NCI-H1694 (cell line): ENCODE measurements around the gene COL8A1.

Source experiments
- DNase-seq: peaks from one replicate; lab custom pipeline; 2025; lab: John Stamatoyannopoulos, UW

COL8A1 gene

GRCh38 chr3:99639579-99639978 is 1.2 kb downstream of the COL8A1 start:
- DNase-seq: no peak

- DNase-seq: no peak
Observed at GRCh38 chr3:99640214-99640851, 1.9 kb downstream of the COL8A1 start.

DNA sequence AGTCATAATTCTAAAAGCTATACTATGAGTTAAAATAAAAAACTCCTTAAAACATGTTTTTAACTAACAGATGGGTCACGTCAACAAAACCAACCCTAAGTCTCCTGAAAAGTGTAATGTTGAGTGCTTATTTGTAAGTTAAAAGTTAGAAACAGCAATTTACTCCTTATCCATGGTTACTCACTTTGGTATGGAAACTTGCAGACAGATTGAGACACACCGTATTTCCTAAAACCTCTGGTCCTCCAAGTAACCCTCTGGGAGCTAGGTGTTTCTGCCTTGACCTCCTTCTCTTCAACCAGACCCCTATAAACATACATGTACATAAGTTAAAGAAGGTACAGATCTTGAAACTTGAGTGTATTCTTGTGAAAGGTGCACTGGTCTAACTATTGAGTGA is 3.1 kb downstream of the COL8A1 start:
- no peak for DNase-seq

DNA sequence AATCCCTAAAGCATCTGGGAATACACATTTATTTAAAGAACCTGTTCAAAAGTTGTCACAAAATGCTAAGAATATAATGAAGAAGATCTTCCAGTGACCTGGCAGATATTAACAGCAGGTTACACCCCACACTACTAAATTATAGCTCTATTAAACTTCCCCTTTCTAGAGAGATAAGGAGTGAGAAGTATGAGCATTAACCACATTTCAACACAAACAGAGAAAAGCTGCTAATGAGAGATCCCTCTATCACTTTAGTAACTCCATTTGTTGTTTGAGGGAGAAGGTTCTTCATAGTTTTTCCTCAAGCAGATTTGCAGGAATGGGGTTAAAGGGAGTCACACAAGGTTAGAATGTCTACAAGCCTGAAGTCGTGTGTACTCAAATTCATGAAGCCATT is 3.6 kb downstream of the COL8A1 start:
- DNase-seq: no peak

- DNase-seq: no peak
Observed at GRCh38 chr3:99644017-99644416, 5.6 kb downstream of the COL8A1 start.

- DNase-seq: no peak
Observed at GRCh38 chr3:99644746-99645145, 6.4 kb downstream of the COL8A1 start.

DNA sequence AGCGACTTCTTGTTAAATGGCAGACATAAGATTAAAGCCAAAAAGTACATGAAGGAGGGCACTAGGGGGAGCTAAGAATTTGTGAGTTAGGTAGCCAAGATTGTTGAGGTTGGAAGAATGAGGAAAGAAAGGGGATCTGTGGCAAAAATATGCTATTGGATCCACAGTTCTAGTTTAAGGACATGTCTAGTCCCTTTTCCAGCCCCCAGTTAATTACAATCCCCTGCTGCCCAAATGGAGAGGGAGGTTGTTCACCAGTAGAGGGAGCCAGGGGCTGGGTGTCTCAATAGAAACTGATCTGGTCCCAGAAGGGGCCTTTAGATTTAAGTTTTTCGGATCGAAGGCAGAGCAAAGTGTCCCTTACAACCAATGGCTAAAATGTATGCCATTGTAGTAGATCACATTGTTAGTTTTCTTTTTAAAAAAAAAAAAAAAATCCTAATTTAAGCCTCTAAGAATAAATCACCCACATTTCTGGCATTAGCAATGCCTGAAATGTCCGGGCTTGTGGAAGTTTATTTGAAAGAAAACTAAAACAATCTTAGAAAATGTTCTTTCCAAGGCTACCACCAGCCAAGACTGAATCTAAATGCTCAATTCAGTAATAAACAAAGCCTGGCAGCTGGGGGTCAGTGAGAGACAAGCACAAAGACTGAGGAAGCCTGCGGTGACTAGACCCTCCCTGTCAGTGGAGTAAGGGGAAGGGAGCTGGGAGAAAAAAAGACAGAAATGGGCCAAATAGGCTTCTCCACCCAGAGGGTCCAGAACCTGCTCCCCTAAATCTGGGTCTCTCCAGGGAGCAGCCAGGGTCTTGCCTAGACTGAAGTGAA is 7.1 kb downstream of the COL8A1 start:
- DNase-seq: no peak

- DNase-seq: no peak
Observed at GRCh38 chr3:99646107-99646435, 7.7 kb downstream of the COL8A1 start.

- no peak for DNase-seq
Observed at GRCh38 chr3:99647081-99647480, 8.7 kb downstream of the COL8A1 start.

- DNase-seq: no peak
Observed at GRCh38 chr3:99648101-99648500, 9.7 kb downstream of the COL8A1 start.

DNA sequence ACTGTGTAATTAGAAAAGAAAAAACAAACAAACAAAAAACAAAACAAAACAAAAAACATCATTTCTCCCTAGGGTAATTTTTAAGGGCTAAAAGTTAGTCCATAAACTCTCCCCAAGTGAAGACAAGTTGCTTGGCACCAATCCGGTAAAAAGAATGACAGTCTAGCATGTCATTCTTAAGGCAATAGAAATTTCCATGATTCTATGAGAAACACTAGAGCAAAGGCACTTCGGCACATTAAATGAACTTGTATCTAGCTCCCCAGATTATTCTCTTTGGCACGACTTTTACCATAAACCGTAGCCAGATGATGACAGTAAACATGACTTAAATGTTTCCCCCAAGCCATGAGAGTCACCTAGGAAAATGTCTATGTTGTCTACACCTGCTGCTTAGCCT is 10.1 kb downstream of the COL8A1 start:
- no peak for DNase-seq

DNA sequence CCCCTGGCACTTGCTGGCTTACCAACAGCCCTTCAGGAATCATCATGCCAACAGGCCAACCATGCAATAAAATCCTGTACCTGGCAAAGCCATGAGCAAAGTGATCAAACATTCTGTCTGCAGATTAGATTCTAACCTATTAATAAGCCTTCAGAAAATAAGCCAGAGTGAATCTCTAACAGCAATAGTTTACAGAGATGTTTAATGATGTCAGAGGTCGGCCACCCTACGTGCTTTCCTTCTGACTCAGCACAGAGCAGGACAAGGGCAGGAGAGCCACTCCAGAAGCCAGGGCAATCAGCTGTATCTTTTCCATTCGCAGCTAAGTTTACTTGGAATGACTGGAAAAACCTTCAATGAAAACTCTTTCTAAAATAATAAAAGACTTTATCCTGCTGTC is 13.1 kb downstream of the COL8A1 start:
- DNase-seq: no peak

DNA sequence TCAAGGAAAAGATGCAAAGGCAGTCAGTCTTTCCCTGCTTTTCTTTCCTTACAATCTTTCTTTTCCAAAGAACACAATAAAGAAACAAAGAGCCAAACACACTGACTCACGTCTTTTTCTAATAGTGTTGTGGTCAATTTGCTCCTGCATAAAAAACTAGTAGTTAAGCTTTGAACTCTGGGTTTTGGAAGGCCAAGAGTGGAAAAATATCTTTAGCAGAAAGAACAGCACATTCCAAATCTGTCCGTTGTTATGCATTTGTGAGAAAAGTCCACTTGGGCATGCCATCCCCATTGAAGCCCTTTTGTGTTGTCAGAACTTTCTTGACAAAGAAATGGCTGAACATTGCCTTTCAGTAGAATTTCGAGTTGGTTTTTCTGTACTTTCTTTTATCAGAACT is 18.2 kb downstream of the COL8A1 start:
- no peak for DNase-seq

DNA sequence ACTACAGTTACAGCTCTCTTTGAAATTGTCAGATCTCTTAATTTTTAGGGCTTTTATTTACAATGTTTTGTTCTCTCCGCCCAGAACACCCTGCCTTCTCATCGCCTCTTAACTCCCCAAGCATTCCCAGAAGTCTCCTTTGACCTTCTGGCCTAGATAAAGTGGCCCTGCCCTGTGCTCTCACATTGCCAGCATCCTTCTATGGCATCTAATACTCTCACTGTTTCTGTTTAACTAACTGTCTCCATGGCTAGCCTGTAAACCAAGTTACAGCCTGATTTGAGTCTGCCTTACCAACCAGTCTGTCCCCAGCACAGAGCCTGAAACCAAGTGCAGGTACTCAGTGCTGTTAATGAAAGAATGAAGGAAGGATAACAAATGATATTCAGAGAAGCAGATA is 19.9 kb downstream of the COL8A1 start:
- no peak for DNase-seq

GRCh38 chr3:99659032-99659431 is 20.6 kb downstream of the COL8A1 start:
- DNase-seq: no peak

DNA sequence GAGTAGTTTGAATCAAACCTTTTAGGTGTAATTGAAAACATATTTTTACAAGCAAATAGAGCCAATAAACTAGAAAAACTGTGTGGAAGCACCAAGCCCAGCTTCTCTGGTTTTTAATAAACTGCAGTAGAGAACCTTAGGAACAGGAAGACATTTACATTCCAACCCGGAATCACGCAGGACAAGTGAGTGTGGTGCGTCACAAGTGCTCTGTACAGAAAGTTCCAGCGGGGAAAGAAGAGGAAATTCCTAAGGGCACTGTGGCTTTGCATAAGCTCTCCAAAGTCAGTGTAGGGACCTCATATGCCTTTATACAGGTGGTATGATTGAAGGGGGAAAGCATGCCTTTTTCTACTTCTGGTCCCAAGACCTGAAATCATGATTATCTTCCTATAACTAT is 21.6 kb downstream of the COL8A1 start:
- DNase-seq: no peak

- DNase-seq: no peak
Observed at GRCh38 chr3:99662838-99663570, 24.6 kb downstream of the COL8A1 start.

DNA sequence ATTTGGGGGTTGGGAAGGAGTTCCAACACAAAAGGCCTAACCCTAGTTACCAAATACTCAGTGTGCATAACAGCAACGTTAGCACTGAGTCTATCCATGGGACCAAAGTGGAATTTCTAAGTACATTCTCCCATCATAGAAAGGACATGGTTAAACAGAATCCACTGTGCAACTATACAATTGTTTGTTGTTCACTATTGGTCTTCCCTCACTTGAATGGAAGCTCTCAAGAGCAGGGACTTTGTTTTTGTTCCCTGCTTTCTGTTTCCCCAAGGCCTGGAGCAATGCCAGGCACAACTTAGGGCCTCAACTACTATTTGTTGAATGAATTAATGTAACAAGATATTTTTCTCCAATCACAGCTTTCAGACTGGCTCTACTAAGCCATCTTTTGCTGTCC is 25.6 kb downstream of the COL8A1 start:
- DNase-seq: no peak

- no peak for DNase-seq
Observed at GRCh38 chr3:99665017-99665416, 26.6 kb downstream of the COL8A1 start.

DNA sequence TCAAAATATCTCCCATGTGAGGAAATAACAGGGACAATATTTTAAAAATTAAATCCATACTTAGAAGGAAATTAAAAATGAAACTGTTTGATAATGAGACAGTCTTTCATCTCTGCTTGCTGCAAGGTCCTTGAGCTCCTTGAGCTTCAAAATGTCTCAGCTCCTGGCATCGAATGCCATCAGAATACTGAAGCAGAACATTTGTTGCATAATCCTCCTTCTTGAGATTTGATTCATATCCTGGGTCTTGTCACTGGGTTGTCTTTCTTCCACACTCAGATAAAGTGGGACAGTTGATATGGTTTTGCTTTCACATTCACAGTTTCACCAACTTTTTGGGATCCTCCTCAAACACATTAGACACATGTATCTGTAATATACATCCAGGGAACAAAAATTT is 27.8 kb downstream of the COL8A1 start:
- DNase-seq: no peak

DNA sequence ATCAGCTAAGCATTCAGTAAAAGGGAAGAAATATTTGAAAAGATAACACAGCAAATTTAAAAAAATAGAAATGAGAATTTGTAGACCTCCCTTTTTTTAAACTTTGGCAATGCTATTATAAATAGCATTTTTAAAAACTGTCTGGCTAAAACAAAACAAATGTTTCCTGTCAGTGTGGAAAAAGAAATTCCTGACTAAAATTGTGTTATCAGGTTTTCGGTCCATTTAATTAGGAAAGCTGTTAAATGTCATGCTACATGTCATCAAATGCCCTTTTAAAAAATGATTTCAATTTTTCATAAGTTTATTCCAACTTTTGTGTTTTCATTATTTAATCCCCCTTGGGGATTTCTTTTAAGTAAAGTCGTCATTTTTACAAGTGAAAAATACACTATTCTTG is 29.6 kb downstream of the COL8A1 start:
- no peak for DNase-seq

DNA sequence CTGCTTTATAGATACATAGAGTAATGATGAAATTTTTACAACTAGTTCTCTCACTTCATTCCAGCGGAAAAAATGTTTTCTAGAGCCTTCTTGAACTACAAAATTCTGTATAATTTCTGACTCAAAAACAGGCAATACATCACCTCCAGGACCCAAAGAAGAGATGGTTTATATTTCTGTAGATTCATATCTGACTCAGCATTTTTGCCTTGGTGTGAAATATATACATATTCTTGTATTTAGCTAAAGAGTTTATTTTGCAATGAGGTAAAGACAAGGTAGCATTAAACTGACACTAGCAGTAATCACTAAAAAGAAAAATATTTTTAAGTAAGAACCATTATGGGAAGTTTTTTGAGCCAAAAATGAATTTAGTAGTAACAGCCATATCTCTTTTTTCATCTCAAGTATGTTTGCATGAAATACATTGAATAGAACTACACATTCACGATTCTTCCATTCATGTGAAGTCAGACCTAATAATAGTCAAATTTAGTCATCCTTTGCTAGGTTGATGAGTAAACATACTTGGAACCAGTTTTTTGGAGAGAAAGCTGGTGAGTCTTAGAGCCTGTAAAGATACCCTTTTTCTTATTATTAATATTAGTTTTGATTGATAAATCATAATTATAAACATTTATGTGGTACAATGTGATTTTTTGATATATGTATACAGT is 31.6 kb downstream of the COL8A1 start:
- no peak for DNase-seq

DNA sequence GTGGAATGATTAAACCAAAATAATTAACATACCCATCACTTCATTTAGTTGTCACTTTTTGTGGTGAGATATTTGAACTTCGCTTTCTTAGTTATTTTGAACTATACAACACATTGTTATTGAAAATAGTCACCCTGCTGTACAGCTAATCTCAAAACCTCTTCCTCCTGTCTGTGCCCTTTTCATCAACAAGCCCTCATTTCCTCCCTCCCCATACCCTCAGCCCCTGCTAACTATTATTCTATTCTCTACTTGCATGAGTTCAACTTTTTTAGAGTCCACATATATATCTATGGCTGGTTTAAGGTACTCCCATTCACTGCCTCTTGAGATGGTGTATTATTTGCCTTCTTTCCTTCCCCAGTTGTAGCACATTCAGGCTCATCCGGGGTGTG is 32.2 kb downstream of the COL8A1 start:
- DNase-seq: no peak
